GM23338 (cell line): ENCODE results near the gene MKRN1. TPM values are rescaled to one million over a fixed set of nuclear protein-coding genes. Genes with fewer than 3 reads are reported as not detected.
"Not testable (repeated sequence)": the region's sequence is repeated elsewhere in the genome, so short reads cannot be mapped to it uniquely, and the experiment has no call there.

ENCODE experiments used
- ATAC-seq: fragments of 200-7000 bp; cut with Tn5 transposase; 3 replicates; pipeline ENCODE4 v1.9.1; 2020
- DNase-seq: peaks from one replicate; pipeline ENCODE4 v3.0.0-alpha.2; 2015; ENCODE audit warnings: low spot score
- H2AFZ ChIP-seq: fragments of 200-600 bp; sonication (generic); 2 replicates; pipeline ENCODE4 v1.8.0; 2016; ENCODE audit warnings: antibody characterized with exemption, mild to moderate bottlenecking, moderate library complexity
- H3F3A ChIP-seq: fragments of 200-600 bp; sonication (generic); replicated peaks from 2 replicates; pipeline ENCODE4 v1.8.0; 2017; ENCODE audit warnings: antibody characterized with exemption, mixed run types, low read depth
- H3K27ac ChIP-seq: fragments of 200-600 bp; sonication (generic); 2 replicates; pipeline ENCODE4 v1.6.1; 2016; ENCODE audit warnings: low read depth
- H3K27me3 ChIP-seq: fragments of 200-600 bp; sonication (generic); 2 replicates; pipeline ENCODE4 v1.8.0; 2016; ENCODE audit warnings: mild to moderate bottlenecking, mixed run types, moderate library complexity; ENCODE audit not compliant: insufficient read depth
- H3K36me3 ChIP-seq: fragments of 200-600 bp; sonication (generic); 2 replicates; pipeline ENCODE4 v1.8.0; 2016; ENCODE audit warnings: mild to moderate bottlenecking; ENCODE audit not compliant: insufficient read depth
- H3K4me1 ChIP-seq: fragments of 200-600 bp; sonication (generic); 2 replicates; pipeline ENCODE4 v1.8.0; 2016; ENCODE audit warnings: mild to moderate bottlenecking, moderate library complexity; ENCODE audit not compliant: insufficient read depth
- H3K4me2 ChIP-seq: fragments of 200-600 bp; sonication (generic); 2 replicates; pipeline ENCODE4 v1.7.1; 2017; ENCODE audit warnings: mixed run types
- H3K4me3 ChIP-seq: fragments of 200-600 bp; sonication (generic); 2 replicates; pipeline ENCODE4 v1.6.1; 2016; ENCODE audit warnings: mixed run types
- H3K79me2 ChIP-seq: fragments of 200-600 bp; sonication (generic); replicated peaks from 2 replicates; pipeline ENCODE4 v1.8.0; 2017; ENCODE audit warnings: mild to moderate bottlenecking; ENCODE audit not compliant: insufficient read depth
- H3K9me2 ChIP-seq: fragments of 200-600 bp; sonication (generic); 2 replicates; pipeline ENCODE4 v1.8.0; 2017; ENCODE audit not compliant: insufficient read depth
- H4K20me1 ChIP-seq: fragments of 200-600 bp; sonication (generic); replicated peaks from 2 replicates; pipeline ENCODE4 v1.8.0; 2017; ENCODE audit warnings: mild to moderate bottlenecking; ENCODE audit not compliant: insufficient read depth
- H3K27ac Mint-ChIP-seq: 2 replicates; pipeline ENCODE4 v1.8.0; 2020; ENCODE audit warnings: inconsistent platforms, mild to moderate bottlenecking, moderate library complexity, mixed read lengths
- H3K27me3 Mint-ChIP-seq: 3 replicates; pipeline ENCODE4 v1.8.0; 2022; ENCODE audit warnings: low read depth, mild to moderate bottlenecking, moderate library complexity, mixed read lengths, inconsistent platforms; ENCODE audit not compliant: insufficient read depth, poor library complexity
- H3K36me3 Mint-ChIP-seq: 3 replicates; pipeline ENCODE4 v1.8.0; 2021; ENCODE audit warnings: low read depth, mild to moderate bottlenecking, inconsistent platforms, moderate library complexity, mixed read lengths
- H3K4me1 Mint-ChIP-seq: 3 replicates; pipeline ENCODE4 v1.8.0; 2020; ENCODE audit warnings: mild to moderate bottlenecking, inconsistent platforms, mixed read lengths
- H3K4me3 Mint-ChIP-seq: 3 replicates; pipeline ENCODE4 v1.8.0; 2021; ENCODE audit warnings: moderate library complexity, mild to moderate bottlenecking, inconsistent platforms, mixed read lengths
- H3K9me3 Mint-ChIP-seq: 3 replicates; pipeline ENCODE4 v1.8.0; 2020; ENCODE audit warnings: moderate library complexity, mild to moderate bottlenecking, inconsistent platforms, mixed read lengths
- CREB1 ChIP-seq: fragments of 250-450 bp; sonication (Bioruptor Pico); IDR thresholded peaks from 2 replicates; pipeline ENCODE4 v1.5.0; 2020; ENCODE audit warnings: low read depth, mild to moderate bottlenecking, moderate library complexity
- JUNB ChIP-seq: IDR thresholded peaks from one replicate; pipeline ENCODE4 v1.6.1; 2016; ENCODE audit warnings: antibody characterized with exemption; ENCODE audit not compliant: unreplicated experiment
- NANOG ChIP-seq: IDR thresholded peaks from 2 replicates; pipeline ENCODE4 v1.6.1; 2016; ENCODE audit warnings: antibody characterized with exemption, borderline replicate concordance
- POLR2AphosphoS5 ChIP-seq: IDR thresholded peaks from 2 replicates; pipeline ENCODE4 v1.6.1; 2016; ENCODE audit warnings: antibody characterized with exemption, low read depth
- STAT1 ChIP-seq: IDR thresholded peaks from one replicate; pipeline ENCODE4 v1.6.1; 2016; ENCODE audit warnings: antibody characterized with exemption; ENCODE audit not compliant: unreplicated experiment
- ZNF114 ChIP-seq: fragments of 250-450 bp; sonication (Bioruptor Pico); IDR thresholded peaks from 2 replicates; pipeline ENCODE4 v1.5.0; 2020; ENCODE audit warnings: mild to moderate bottlenecking, moderate library complexity
- polyA plus RNA-seq: library from polyadenylated mRNA; unstranded; fragments of >200 nt; fragmentation: Nextera tagmentation; extraction: Ambion mirVana; gene quantifications from 2 replicates; pipeline ENCODE4 v1.2.1, GENCODE V29; 2016
- total RNA-seq: library from RNA; depleted of rRNA; stranded (reverse); fragments of >200 nt; shearing (Covaris generic); gene quantifications from 2 replicates; pipeline ENCODE4 v1.2.3, GENCODE V29; 2014
- TF ChIP-seq, protein P1 (sequence below): IDR thresholded peaks from one replicate; pipeline ENCODE4 v1.6.1; 2018; ENCODE audit warnings: antibody characterized with exemption; ENCODE audit not compliant: unreplicated experiment
- TF ChIP-seq, protein P2 (sequence below): IDR thresholded peaks from 2 replicates; pipeline ENCODE4 v1.6.1; 2016; ENCODE audit warnings: antibody characterized with exemption
- TF ChIP-seq, protein P3 (sequence below): fragments of 250-450 bp; sonication (Bioruptor Pico); IDR thresholded peaks from 2 replicates; pipeline ENCODE4 v1.5.0; 2020; ENCODE audit warnings: mild to moderate bottlenecking, moderate library complexity

Gene MKRN1
- total and polyA plus RNA-seq, 2 experiments from 2014 or later = 65.0 to 86.8 TPM

DNA sequence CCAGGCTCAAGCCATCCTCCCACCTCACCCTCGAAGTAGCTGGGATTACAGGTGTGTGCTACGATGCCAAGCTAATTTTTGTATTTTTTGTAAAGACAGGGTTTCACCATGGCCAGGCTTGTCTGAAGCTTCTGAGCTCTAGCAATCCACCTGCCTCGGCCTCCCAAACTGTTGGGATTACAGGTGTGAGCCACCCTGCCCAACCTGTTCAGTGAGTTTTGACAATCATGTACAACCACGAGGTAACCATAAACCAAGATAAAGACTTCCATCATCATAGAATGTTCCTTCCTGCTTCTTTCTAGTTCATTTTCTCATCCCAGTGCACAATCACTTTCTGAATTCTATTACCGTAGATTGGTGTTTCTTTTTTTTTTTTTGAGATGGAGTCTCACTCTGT, 30.5 kb upstream of the MKRN1 start:
- Histone ChIP-seq H3K79me2 (no peaks in the 10 kb centered on the region), H4K20me1 (no peaks in the 10 kb centered on the region), H3K4me3 (no peak overlapping the region), H3K4me1 (peaks cover 17% of the 10 kb centered on the region), H3K27ac (no peak overlapping the region), H2AFZ (no peak overlapping the region), H3K27me3 (no peaks in the 10 kb centered on the region), H3F3A (no peaks in the 10 kb centered on the region), H3K36me3 (no peaks in the 10 kb centered on the region), H3K9me2 (no peaks in the 10 kb centered on the region), H3K4me2 (no peak overlapping the region)
- Mint-ChIP-seq H3K9me3 (no peaks in the 10 kb centered on the region; the same call in 2 of the 3 replicates), H3K27ac (no peak overlapping the region), H3K4me3 (no peak overlapping the region), H3K27me3 (peaks cover 8% of the 10 kb centered on the region), H3K4me1 (peaks cover 19% of the 10 kb centered on the region), H3K36me3 (no peaks in the 10 kb centered on the region)
- DNase-seq (no peak), ATAC-seq (no peak)
- TF ChIP-seq STAT1 (no peak), NANOG (no peak), ZNF114 (no peak), POLR2AphosphoS5 (no peak), CREB1 (CRISPR knock-in tag) (no peak), JUNB (no peak)
- TF ChIP-seq, protein P1, sequence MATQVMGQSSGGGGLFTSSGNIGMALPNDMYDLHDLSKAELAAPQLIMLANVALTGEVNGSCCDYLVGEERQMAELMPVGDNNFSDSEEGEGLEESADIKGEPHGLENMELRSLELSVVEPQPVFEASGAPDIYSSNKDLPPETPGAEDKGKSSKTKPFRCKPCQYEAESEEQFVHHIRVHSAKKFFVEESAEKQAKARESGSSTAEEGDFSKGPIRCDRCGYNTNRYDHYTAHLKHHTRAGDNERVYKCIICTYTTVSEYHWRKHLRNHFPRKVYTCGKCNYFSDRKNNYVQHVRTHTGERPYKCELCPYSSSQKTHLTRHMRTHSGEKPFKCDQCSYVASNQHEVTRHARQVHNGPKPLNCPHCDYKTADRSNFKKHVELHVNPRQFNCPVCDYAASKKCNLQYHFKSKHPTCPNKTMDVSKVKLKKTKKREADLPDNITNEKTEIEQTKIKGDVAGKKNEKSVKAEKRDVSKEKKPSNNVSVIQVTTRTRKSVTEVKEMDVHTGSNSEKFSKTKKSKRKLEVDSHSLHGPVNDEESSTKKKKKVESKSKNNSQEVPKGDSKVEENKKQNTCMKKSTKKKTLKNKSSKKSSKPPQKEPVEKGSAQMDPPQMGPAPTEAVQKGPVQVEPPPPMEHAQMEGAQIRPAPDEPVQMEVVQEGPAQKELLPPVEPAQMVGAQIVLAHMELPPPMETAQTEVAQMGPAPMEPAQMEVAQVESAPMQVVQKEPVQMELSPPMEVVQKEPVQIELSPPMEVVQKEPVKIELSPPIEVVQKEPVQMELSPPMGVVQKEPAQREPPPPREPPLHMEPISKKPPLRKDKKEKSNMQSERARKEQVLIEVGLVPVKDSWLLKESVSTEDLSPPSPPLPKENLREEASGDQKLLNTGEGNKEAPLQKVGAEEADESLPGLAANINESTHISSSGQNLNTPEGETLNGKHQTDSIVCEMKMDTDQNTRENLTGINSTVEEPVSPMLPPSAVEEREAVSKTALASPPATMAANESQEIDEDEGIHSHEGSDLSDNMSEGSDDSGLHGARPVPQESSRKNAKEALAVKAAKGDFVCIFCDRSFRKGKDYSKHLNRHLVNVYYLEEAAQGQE = no peak
- TF ChIP-seq, protein P2, sequence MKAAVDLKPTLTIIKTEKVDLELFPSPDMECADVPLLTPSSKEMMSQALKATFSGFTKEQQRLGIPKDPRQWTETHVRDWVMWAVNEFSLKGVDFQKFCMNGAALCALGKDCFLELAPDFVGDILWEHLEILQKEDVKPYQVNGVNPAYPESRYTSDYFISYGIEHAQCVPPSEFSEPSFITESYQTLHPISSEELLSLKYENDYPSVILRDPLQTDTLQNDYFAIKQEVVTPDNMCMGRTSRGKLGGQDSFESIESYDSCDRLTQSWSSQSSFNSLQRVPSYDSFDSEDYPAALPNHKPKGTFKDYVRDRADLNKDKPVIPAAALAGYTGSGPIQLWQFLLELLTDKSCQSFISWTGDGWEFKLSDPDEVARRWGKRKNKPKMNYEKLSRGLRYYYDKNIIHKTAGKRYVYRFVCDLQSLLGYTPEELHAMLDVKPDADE = no peak
- TF ChIP-seq, protein P3, sequence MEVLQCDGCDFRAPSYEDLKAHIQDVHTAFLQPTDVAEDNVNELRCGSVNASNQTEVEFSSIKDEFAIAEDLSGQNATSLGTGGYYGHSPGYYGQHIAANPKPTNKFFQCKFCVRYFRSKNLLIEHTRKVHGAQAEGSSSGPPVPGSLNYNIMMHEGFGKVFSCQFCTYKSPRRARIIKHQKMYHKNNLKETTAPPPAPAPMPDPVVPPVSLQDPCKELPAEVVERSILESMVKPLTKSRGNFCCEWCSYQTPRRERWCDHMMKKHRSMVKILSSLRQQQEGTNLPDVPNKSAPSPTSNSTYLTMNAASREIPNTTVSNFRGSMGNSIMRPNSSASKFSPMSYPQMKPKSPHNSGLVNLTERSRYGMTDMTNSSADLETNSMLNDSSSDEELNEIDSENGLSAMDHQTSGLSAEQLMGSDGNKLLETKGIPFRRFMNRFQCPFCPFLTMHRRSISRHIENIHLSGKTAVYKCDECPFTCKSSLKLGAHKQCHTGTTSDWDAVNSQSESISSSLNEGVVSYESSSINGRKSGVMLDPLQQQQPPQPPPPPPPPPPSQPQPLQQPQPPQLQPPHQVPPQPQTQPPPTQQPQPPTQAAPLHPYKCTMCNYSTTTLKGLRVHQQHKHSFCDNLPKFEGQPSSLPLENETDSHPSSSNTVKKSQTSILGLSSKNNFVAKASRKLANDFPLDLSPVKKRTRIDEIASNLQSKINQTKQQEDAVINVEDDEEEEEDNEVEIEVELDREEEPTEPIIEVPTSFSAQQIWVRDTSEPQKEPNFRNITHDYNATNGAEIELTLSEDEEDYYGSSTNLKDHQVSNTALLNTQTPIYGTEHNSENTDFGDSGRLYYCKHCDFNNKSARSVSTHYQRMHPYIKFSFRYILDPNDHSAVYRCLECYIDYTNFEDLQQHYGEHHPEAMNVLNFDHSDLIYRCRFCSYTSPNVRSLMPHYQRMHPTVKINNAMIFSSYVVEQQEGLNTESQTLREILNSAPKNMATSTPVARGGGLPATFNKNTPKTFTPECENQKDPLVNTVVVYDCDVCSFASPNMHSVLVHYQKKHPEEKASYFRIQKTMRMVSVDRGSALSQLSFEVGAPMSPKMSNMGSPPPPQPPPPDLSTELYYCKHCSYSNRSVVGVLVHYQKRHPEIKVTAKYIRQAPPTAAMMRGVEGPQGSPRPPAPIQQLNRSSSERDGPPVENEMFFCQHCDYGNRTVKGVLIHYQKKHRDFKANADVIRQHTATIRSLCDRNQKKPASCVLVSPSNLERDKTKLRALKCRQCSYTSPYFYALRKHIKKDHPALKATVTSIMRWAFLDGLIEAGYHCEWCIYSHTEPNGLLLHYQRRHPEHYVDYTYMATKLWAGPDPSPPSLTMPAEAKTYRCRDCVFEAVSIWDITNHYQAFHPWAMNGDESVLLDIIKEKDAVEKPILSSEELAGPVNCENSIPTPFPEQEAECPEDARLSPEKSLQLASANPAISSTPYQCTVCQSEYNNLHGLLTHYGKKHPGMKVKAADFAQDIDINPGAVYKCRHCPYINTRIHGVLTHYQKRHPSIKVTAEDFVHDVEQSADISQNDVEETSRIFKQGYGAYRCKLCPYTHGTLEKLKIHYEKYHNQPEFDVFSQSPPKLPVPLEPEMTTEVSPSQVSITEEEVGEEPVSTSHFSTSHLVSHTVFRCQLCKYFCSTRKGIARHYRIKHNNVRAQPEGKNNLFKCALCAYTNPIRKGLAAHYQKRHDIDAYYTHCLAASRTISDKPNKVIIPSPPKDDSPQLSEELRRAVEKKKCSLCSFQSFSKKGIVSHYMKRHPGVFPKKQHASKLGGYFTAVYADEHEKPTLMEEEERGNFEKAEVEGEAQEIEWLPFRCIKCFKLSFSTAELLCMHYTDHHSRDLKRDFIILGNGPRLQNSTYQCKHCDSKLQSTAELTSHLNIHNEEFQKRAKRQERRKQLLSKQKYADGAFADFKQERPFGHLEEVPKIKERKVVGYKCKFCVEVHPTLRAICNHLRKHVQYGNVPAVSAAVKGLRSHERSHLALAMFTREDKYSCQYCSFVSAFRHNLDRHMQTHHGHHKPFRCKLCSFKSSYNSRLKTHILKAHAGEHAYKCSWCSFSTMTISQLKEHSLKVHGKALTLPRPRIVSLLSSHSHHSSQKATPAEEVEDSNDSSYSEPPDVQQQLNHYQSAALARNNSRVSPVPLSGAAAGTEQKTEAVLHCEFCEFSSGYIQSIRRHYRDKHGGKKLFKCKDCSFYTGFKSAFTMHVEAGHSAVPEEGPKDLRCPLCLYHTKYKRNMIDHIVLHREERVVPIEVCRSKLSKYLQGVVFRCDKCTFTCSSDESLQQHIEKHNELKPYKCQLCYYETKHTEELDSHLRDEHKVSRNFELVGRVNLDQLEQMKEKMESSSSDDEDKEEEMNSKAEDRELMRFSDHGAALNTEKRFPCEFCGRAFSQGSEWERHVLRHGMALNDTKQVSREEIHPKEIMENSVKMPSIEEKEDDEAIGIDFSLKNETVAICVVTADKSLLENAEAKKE = no peak

DNA sequence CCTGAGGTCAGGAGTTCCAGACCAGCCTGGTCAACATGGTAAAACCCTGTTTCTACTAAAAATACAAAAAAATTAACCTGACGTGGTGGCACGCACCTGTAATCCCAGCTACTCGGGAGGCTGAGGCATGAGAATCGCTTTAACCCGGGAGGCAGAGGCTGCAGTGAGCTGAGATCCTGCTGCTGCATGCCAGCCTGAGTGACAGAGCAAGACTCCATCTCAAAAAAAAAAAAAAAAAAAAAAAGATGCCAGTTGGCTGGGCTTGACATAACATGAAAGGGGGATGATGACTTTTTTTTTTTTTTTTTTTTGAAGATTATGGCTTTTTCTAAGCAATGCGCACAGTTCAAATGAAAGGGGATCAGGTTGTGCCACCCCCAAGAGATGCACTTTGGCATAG, 28.3 kb upstream of the MKRN1 start:
- H3K27me3 Mint-ChIP-seq, H3K4me3 Mint-ChIP-seq, H3K9me2 ChIP-seq, H3K79me2 ChIP-seq, H3K4me3 ChIP-seq, H3K27me3 ChIP-seq, H3K27ac Mint-ChIP-seq, H3K4me2 ChIP-seq, H3K36me3 ChIP-seq, ATAC-seq, H4K20me1 ChIP-seq, DNase-seq, H3K9me3 Mint-ChIP-seq, H3K36me3 Mint-ChIP-seq, H3F3A ChIP-seq: not testable (repeated sequence)
- peak overlapping the region; percentile 63; the same call in 1 of the 2 replicates for H2AFZ ChIP-seq
- peaks cover 17% of the 10 kb centered on the region for H3K4me1 ChIP-seq
- 0 out of 2 replicates have a peak overlapping the region, but pooled peaks have one; percentile 32 for H3K27ac ChIP-seq
- peaks cover 19% of the 10 kb centered on the region for H3K4me1 Mint-ChIP-seq
